HG02571 (cell line): Measurements from ENCODE around the gene ADAP1.
"Not testable (repeated sequence)": the region's sequence is repeated elsewhere in the genome, so short reads cannot be mapped to it uniquely, and the experiment has no call there.

Experiments
- ATAC-seq: cut with Tn5 transposase; IDR thresholded peaks from one replicate; pipeline ENCODE4 v1.9.1; 2021; ENCODE audit warnings: mild to moderate bottlenecking, moderate library complexity; ENCODE audit not compliant: unreplicated experiment

The ADAP1 gene

DNA sequence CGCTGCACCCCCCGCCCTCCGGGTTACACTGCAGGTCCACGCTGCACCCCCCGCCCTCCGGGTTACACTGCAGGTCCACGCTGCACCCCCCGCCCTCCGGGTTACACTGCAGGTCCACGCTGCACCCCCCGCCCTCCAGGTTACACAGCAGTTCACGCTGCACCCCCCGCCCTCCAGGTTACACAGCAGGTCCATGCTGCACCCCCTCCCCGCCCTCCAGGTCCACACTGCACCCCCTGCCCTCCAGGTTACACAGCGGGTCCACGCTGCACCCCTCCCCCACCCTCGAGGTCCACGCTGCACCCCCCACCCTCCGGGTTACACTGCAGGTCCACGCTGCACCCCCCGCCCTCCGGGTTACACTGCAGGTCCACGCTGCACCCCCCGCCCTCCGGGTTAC is 30.4 kb downstream of the ADAP1 start:
- ATAC-seq: not testable (repeated sequence)

DNA sequence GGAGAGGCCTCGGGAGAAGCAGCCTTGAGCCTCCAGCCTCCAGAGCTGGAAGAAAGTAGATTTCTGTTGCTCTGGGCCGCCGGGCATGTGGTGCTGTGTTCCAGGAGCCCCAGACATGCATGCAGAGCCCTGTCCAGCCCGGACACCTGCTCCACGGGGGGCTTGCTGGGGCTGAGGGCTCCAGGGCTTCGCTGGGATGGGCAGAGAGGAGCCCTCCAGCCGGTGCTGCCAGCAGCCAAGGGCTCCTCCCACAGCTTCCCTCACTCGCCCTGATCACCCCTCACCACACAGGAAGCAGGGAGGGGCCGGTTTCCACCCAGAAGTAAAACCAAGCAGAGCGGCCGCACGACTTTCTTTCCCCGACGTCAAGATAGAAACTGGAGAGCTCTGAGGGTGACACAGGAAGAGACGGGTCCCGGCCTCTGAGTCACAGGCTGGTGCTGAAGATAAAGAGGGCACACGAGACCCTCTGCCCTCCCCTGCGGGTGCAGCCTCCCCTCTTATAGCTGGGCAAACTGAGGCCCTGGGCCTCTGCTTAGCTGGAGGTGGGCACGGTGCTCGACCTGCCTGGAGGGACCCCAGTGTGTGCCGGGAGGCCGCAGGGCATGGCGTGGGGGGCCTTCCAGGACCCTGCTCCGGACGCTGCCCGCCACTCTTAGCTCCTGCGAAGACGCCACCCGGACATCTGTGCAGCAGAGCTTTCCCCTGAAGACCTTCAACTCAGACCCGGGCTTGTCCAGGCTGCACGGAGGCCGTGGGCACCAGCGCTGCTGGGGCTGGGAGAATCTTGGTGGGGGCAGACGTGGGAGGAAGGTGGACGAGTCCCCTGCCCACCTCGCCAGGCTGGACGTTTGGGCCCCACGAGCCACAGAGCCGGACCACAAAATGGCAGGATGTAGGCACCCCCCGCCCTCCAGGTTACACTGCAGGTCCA is 31.1 kb downstream of the ADAP1 start:
- peak; percentile 69 for ATAC-seq

DNA sequence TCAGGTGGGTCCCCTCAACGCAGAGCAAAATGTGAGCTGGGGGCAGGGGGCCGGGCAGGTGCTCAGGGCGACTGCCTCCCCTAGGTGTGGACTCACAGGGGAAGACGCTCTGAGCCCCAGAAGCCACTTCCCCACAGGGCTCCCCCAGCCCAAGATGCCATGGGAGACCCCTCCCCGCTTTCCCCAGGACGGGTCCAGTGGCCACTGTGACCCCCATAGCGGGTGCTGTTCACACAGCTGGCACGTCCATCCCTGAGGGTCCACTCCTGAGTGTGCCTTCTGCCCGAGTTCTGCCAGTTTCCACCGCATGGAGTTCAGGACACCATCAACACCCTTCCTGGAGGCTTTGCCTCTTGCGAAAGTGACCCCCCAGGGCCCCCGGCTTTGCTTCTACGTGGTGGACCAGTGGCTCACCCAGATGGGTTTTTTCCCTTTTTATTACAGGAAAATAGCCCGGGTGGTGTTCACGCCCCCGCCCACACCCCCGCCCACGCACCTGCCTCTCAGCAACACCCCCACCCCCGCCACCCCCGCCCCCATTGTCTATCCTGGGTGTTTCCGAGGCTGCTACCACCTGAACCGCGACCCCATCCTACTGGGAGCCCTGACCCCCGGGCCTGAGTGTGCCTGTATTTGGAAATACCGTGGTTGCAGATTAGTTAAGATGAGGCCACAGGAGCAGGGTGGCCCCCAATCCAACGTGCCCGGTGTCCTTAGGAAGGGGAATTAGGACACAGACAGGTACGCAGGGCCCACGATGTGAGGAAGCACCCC is 32.0 kb downstream of the ADAP1 start:
- peak; percentile 1 for ATAC-seq

DNA sequence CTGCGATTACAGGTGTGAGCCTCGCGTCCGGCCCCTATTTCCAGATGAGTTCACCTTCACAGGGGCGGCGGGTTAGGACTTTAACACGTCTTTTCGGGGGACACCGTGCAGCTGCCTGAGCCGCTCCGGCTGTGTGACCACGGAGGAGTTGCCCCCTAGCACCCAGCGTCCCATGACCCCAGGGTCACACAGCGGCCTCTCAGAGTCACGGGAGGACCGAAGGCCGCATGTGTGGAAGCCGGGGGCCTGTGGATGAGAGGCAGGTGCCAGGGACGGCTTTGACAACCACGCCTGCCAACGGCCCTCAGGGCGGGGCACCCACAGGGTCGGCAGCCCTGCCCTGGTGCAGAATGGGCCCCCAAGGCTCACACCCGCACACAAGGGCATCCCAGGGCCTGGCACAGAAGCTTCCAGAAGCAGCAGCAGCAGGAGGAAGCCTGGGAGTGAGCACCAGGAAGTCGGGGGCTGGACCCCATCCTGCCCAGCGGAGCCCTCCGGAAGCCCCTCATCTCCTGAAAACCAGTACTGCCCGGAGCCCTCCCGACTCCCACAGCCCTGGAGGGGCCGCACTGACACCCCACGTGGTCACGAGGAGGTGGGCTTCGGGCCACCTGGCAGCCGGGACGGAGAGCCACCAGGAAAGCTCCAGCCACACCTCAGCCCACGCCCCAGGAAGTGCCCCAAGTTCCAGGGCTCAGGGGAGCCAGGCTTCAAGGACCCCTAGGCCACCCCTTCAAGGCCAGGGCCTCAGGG is 32.7 kb downstream of the ADAP1 start:
- no peak for ATAC-seq

DNA sequence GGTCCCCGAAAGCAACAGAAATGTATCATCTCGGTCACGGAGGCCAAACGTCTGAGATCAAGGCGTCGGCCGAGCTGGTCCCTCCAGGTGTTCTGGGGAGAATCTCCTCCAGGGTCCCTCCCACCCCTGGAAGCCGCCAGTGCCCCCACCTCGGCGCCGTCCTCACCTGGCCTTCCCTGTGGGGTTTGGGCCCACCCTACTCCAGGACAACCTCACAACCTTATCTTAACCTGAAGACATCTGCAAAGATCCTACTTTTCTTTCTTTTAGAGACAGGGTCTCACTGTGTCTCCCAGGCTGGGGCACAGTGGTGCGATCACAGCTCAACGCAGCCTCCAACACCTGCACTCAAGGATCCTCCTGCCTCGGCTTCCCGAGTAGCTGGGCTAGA is 33.4 kb downstream of the ADAP1 start:
- ATAC-seq: no peak

DNA sequence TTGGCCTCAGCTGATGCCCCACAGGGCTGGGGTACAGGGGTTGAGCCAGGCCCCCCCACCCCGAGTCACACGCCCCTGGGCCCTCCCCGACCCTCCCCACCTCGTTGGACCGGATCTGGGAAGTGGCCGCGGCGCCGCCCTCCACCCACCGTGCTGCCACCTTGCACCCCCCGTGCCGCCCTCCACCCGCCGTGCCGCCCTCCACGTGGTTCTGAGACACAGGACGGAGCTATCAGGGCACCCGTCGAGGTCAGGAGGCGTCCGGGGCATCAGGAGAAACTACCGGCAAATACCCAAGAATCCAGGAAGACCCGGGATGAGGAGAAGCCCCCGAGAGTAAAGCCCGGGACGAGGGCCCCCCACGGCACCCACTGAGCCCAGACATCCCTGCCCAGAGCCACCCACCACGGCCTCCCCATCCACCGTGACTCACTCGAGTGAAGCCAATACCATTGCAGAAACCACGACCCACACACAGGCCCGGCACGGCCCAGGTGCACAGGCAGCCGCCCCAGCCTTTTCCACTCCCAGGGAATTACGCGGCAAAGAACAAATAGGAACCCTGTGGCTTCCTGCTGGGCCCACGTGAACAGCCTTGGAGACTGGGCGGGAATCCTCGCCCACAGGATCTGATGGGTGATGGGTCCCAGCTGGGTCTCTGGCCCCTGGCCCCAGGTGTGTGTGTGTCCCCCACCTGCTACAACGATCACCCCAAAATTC is 34.0 kb downstream of the ADAP1 start:
- ATAC-seq: no peak

DNA sequence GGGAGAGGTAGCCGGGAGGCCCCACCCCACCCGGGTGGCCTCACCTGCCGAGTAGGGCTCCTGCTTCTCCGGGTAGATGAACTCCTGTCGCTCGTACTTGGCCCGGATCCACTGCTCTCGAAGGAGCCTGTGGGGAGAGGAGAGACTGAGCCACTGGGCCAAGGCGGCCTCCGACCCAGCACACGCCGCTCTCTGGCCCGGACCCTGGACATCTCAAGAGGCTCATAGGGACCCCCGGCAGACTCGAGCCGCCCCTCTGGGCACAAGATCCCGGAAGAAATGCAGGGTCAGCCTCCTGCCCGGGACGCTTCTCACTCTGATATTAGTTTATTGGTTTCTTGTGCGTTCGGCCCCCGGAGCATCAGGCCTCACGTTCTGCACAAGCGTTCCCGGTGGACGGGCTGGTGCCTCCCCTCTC is 34.5 kb downstream of the ADAP1 start:
- no peak for ATAC-seq

DNA sequence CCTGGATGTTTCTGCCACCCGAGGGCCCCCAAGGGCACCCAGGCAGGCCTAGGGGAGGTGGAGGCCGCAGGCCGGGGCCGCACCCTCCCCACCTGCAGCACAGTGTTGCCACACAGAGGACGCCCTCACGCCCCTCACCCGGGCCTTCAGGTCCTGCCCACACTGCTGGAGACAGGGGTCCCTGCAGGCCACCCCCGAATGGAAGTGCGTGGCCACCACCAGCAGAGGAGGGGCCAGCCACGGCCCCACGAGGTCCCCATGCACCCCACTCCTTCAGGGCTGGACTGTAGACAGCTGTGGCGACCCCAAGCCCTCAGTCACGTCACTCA is 35.4 kb downstream of the ADAP1 start:
- no peak for ATAC-seq

DNA sequence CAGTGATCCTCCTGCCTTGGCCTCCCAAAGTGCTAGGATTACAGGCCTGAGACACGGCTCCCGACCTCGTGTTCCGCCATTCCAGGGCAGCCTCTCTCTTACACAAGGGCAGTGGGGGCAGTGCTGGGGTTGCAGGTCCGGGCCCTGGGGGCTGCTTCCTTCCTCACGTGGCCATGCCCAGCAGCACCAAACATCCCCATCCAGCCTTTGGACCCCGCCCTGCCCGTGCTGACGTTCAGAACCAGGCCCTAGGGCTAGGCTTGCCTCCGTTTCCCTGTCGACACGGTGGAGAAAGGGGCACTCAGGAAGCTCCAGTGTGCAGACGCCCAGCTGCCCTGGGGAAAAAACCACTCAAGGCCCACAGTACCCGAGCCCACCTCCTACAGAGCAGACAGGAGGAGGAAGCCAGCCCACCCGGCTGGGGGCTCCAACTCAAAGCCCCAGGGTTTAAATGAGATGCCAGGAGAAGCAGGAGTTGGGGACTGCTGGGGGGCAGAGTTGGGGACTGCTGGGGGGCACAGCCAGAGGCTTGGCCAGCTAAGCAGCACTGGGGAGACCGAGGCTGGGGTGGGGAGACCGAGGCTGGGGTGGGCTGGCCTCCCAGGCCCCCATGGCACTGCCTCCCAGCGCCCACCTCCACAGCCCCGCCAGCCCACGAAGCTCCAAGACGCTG is 35.9 kb downstream of the ADAP1 start:
- no peak for ATAC-seq

DNA sequence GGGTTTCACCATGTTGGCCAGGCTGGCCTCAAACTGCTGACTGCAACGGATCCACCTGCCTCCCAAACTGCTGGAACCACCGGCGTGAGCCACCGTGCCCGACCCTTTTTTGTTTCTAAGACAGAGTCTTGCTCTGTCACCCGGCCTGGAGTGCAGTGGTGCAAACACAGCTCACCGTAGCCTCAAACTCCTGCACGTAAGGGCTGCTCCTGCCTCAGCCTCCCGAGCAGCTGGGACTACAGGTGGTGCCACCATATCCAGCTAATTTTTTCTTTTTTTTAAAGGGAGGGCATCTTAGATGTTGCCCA is 36.4 kb downstream of the ADAP1 start:
- ATAC-seq: no peak

DNA sequence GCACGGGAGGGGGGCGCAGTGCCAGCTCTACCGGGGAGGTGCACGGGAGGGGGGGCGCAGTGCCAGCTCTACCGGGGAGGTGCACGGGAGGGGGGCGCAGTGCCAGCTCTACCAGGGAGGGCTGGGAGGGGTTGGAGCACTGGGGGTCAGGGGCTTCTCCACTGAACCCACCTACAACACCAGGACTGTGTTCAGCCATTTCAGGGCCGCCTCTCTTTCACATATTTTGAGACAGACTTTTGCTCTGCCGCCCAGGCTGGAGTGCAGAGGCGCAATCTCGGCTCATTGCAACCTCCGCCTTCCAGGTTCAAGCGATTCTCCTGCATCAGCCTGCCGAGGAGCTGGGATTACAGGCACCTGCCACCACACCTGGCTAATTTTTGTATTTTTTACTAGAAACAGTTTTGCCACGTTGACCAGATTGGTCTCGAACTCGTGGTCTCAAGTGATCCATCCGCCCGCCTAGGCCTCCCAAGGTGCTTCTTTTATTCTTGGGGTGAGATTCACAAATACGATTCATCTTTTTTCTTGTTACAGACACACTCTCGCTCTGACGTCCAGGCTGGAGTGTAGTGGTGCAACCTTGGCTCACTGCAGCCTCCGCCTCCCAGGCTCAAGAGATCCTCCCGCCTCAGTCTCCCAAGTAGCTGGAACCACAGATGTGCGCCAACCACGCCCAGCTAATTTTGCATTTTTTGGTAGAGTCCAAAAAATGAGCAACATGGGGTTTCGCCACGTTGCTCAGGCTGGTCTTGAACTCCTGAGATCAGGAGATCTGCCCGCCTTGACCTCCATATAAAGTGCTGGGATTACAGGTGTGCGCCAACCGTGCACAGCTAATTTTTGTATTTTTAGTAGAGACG is 37.0 kb downstream of the ADAP1 start:
- ATAC-seq: no peak

DNA sequence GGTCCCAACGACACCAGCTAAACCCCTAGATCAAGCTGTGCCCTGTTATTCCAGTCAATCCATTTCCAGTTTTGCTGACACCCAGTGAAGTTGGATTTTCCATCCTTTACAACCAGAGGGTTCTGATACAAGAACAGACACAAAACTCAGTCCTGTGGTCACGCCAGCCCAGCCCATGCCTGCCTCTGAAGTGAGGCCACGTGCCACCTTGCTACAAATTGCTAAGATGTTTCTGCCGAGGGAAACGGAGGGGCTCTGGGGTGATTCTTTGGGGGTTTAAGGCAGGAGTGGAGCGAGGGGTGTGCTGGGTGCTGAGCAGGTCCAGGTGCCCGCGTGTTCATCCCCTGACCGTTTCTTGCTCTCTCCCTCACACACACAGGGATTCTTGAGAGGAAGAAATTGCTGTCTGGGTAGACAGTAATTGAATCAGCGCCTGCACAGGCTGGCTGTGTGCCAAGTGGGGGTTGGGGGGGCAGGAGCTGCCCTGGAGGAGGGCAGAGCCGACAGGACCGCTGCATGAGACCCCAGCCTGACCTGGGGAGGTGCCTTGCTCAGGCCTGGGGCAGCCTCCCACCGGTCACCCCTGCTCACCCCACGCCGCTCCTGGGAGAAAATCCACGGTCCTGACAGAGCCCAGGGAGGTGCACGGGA is 38.1 kb downstream of the ADAP1 start:
- ATAC-seq: no peak

DNA sequence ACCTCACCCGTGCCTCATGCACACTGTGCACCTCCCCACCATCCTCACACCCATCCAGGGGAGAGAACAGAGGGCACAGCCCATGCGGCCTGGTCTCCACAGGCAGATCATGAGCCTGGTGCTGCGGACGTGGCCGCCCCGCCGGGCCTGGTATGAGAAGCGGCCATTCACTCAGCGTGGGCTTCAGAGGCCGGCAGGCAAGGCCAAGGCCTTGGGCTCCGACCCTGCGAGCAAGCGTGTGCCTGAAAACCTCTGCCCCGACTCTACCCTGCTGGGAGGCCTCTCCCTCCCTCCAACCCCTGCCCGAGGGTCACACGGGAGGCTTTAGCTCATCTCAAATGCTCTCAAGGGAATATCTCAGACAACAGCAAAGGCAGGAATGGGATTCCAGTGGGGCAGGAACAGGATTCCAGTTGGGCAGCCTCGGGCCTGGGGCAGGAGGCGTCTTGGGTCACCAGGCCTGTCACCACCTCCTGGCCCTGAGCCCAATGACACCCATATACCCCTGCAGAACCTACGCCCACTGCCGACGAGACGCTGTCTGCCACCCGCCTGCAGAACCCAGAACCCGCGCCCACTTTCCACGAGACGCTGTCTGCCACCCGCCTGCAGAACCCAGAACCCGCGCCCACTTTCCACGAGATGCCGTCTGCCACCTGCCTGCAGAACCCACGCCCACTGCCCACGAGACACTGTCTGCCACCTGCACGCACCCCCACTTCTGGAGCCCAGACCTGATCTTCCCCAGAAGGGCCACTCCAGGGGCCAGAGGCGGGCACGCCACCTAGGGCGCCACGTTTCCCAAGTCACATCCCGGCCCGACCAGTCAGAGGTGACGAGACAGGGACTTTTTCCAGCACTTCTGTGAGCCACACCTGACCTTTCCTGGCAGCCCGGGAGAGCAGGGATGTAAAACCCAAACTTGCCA is 38.9 kb downstream of the ADAP1 start:
- no peak for ATAC-seq

DNA sequence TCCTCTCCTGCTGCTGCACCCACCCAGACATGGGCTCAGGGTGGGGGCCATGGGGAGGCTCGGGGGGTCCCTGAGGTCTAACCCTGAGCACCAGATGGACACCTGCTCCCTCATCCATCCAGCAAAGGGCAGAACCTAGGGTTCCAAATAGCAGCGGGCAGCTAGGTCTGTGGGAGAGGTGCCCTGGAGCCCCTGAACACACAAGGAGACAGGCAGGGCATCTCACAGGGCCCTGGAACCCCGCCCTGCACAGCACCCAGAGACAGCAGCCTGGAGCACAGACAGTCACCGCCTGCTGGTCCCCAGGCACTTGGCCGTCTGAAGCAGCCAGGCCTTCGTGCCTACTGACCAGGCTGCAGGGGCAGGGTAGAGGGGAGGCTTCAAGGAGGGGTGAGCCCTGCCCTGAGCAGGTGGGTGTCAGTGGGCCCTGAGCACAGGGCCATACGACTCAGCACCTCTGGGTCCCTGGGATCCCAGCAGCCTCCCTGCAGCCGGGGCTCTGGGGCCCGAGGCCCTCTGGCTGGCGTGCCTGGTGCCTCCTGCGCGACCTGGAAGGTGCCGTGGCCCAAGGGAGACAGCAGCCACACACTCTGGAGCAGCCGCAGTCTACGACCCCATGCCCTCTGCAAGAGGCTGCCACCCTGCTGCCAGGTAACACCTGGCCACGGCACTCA is 39.8 kb downstream of the ADAP1 start:
- ATAC-seq: no peak

DNA sequence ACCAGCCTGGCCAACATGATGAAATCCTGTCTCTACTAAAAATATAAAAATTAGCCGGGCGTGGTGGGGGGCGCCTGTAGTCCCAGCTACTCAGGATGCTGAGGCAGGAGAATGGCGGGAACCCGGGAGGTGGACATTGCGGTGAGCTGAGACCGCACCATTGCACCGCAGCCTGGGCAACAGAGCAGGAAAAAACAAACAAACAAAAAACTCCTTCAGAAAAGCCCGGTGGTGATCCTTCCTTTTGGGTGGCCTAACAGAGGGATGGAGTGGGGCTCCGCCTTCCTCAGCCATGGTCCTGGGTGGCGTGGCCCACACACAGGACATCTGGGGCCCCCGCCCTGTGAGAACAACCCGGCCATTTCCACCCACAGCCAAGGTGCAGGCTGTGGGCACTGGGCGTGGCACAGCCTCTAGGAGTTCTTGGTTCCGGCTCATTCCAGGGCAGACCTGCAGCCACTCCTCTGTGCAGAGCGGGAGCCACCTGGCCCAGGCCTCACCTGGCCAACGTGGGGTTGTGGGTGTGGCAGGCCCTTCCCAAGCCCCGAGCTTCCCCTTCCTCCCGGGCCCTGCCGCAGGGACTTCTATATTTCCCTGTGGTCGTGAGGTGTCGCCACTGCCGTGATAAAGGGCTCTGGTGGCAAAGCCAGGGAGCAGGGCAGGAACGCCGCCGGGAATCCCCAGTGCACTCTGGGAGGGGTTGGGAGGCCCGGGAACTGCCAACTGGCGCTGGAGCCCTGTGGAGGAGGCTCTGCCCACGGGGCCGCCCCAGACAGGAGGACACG is 40.6 kb downstream of the ADAP1 start:
- no peak for ATAC-seq

DNA sequence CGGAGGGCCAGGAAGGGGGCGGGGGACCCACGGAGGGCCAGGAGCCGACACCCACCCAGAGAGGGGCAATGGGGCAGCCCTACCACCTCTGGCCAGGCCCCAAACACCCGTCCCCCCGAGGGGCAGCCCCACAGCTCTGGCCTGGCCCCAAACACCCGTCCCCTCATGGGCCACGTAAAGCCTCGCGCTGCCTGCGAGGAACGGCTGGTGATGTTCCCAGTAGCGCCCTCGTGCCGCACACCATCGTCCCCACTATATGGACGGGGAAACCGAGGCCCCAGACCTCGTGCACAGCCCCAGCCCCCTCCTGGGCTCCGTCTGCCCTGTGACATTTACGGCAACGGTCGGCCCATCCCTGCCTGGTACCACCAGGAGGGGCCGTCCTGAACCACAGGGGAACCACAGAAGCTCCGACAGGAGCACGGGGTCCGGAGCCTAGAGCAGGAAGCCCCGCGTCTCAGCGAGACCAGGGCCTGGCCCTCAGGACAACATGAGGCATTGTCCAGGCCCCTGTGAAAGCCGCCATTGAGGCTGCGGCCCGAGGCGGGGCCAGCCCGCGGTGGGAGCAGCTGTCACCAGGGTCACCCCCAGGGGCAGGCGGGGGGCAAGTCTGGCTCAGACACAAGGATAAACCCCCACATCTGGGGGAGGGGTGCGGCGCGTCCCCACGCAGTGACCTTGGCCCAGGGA is 42.5 kb downstream of the ADAP1 start:
- no peak for ATAC-seq
